IPS DF 6.9 (cell line): Measurements from ENCODE around the gene CPA1.

ENCODE experiments used
- DNase-seq: peaks from one replicate; pipeline ENCODE4 v3.0.0-alpha.2; 2013; ENCODE audit warnings: low read depth, low spot score
- H3K27ac ChIP-seq: one replicate; pipeline ENCODE4 v1.5.1; 2013; ENCODE audit warnings: low read length, control low read depth
- H3K27me3 ChIP-seq: 2 replicates; pipeline ENCODE4 v1.6.1; 2013; ENCODE audit warnings: mild to moderate bottlenecking, low read length; ENCODE audit not compliant: control insufficient read depth, insufficient read depth
- H3K36me3 ChIP-seq: 2 replicates; pipeline ENCODE4 v1.6.1; 2013; ENCODE audit warnings: low read length; ENCODE audit not compliant: control insufficient read depth, insufficient read depth
- H3K4me1 ChIP-seq: 2 replicates; pipeline ENCODE4 v1.6.1; 2013; ENCODE audit warnings: low read length; ENCODE audit not compliant: control insufficient read depth, insufficient read depth
- H3K4me3 ChIP-seq: 2 replicates; pipeline ENCODE4 v1.5.1; 2013; ENCODE audit warnings: mild to moderate bottlenecking, low read length
- H3K9me3 ChIP-seq: 2 replicates; pipeline ENCODE4 v1.6.1; 2013; ENCODE audit warnings: low read length, inconsistent platforms; ENCODE audit not compliant: control insufficient read depth, insufficient read depth
- WGBS: extraction: QIAGEN DNeasy Blood & Tissue Kit; methylation state at CpG from one replicate; pipeline ENCODE4 v1.1.7; 2013; ENCODE audit warnings: mixed read lengths, missing lambda C conversion rate; ENCODE audit not compliant: insufficient read length, insufficient coverage; 5-methylcytosine and 5-hydroxymethylcytosine counted together

The CPA1 gene

GRCh38 chr7:130413201-130413600 is 32.9 kb downstream of the CPA1 start:
- Histone ChIP-seq H3K4me3 (no peak overlapping the region), H3K36me3 (no peaks in the 10 kb centered on the region), H3K27ac (no peak overlapping the region), H3K9me3 (no peaks in the 10 kb centered on the region; the same call in 1 of the 2 replicates), H3K4me1 (no peaks in the 10 kb centered on the region), H3K27me3 (no peaks in the 10 kb centered on the region)
- DNase-seq = no peak
- no CpG with 5 or more reads among the region's 4 CpGs for WGBS

- Histone ChIP-seq H3K27me3 (no peaks in the 10 kb centered on the region), H3K27ac (no peak overlapping the region), H3K9me3 (no peaks in the 10 kb centered on the region; the same call in 1 of the 2 replicates), H3K4me3 (no peak overlapping the region), H3K4me1 (no peaks in the 10 kb centered on the region), H3K36me3 (no peaks in the 10 kb centered on the region)
- no peak for DNase-seq
Observed at GRCh38 chr7:130415006-130415405, 34.7 kb downstream of the CPA1 start.

- DNase-seq = no peak
- no peaks in the 10 kb centered on the region for H3K36me3 ChIP-seq
- WGBS = no CpG with 5 or more reads among the region's 5 CpGs
Observed at GRCh38 chr7:130417213-130417612, 36.9 kb downstream of the CPA1 start.

GRCh38 chr7:130418306-130418705 is 38.0 kb downstream of the CPA1 start:
- no peaks in the 10 kb centered on the region for H3K4me1 ChIP-seq
- no peak for DNase-seq
- WGBS = no CpG with 5 or more reads among the region's 7 CpGs
- H3K36me3 ChIP-seq = no peaks in the 10 kb centered on the region
- no peak overlapping the region for H3K4me3 ChIP-seq
- no peaks in the 10 kb centered on the region; the same call in 1 of the 2 replicates for H3K9me3 ChIP-seq
- no peak overlapping the region for H3K27ac ChIP-seq
- H3K27me3 ChIP-seq = no peaks in the 10 kb centered on the region

More at GRCh38 chr7:130417213-130417612, 36.9 kb downstream of the CPA1 start:
- Histone ChIP-seq H3K27ac (no peak overlapping the region), H3K4me1 (no peaks in the 10 kb centered on the region), H3K27me3 (no peaks in the 10 kb centered on the region), H3K9me3 (no peaks in the 10 kb centered on the region; the same call in 1 of the 2 replicates), H3K4me3 (no peak overlapping the region)

- H3K27me3 ChIP-seq = no peaks in the 10 kb centered on the region
- no peak overlapping the region for H3K4me3 ChIP-seq
- no peak for DNase-seq
- H3K4me1 ChIP-seq = no peaks in the 10 kb centered on the region
- no peak overlapping the region for H3K27ac ChIP-seq
- WGBS = no CpG with 5 or more reads among the region's 5 CpGs
- H3K9me3 ChIP-seq = no peaks in the 10 kb centered on the region; the same call in 1 of the 2 replicates
- no peaks in the 10 kb centered on the region for H3K36me3 ChIP-seq
Observed at GRCh38 chr7:130419658-130420057, 39.4 kb downstream of the CPA1 start.

- Histone ChIP-seq H3K36me3 (no peaks in the 10 kb centered on the region), H3K27me3 (no peaks in the 10 kb centered on the region), H3K9me3 (no peaks in the 10 kb centered on the region; the same call in 1 of the 2 replicates), H3K27ac (no peak overlapping the region), H3K4me3 (no peak overlapping the region), H3K4me1 (no peaks in the 10 kb centered on the region)
- no peak for DNase-seq
- no CpG with 5 or more reads among the region's 4 CpGs for WGBS
Observed at GRCh38 chr7:130420943-130421578, 40.8 kb downstream of the CPA1 start.

GRCh38 chr7:130421684-130422083 is 41.4 kb downstream of the CPA1 start:
- no peaks in the 10 kb centered on the region for H3K27me3 ChIP-seq
- H3K4me1 ChIP-seq = no peaks in the 10 kb centered on the region
- H3K36me3 ChIP-seq = no peaks in the 10 kb centered on the region
- DNase-seq = no peak
- no peak overlapping the region for H3K4me3 ChIP-seq
- WGBS = no CpG with 5 or more reads among the region's 2 CpGs
- H3K9me3 ChIP-seq = no peaks in the 10 kb centered on the region; the same call in 1 of the 2 replicates
- no peak overlapping the region for H3K27ac ChIP-seq

- no CpG with 5 or more reads among the region's 3 CpGs for WGBS
Observed at GRCh38 chr7:130423501-130424037, 43.3 kb downstream of the CPA1 start.

GRCh38 chr7:130425796-130426195 is 45.5 kb downstream of the CPA1 start:
- H3K4me1 ChIP-seq = no peaks in the 10 kb centered on the region
- H3K4me3 ChIP-seq = no peak overlapping the region
- H3K9me3 ChIP-seq = no peaks in the 10 kb centered on the region
- H3K27me3 ChIP-seq = no peaks in the 10 kb centered on the region; the same call in 1 of the 2 replicates
- no peak overlapping the region for H3K27ac ChIP-seq
- no peaks in the 10 kb centered on the region for H3K36me3 ChIP-seq
- no peak for DNase-seq
- WGBS = no CpG with 5 or more reads among the region's 4 CpGs

More at GRCh38 chr7:130423501-130424037, 43.3 kb downstream of the CPA1 start:
- Histone ChIP-seq H3K27ac (no peak overlapping the region), H3K27me3 (no peaks in the 10 kb centered on the region; the same call in 1 of the 2 replicates), H3K4me3 (no peak overlapping the region), H3K9me3 (no peaks in the 10 kb centered on the region), H3K36me3 (no peaks in the 10 kb centered on the region), H3K4me1 (no peaks in the 10 kb centered on the region)
- no peak for DNase-seq

- H3K4me1 ChIP-seq = no peaks in the 10 kb centered on the region
- no peaks in the 10 kb centered on the region; the same call in 1 of the 2 replicates for H3K27me3 ChIP-seq
- no CpG with 5 or more reads among the region's 4 CpGs for WGBS
- no peak overlapping the region for H3K4me3 ChIP-seq
- no peaks in the 10 kb centered on the region for H3K9me3 ChIP-seq
- no peak for DNase-seq
- no peaks in the 10 kb centered on the region for H3K36me3 ChIP-seq
- H3K27ac ChIP-seq = no peak overlapping the region
Observed at GRCh38 chr7:130426564-130426963, 46.3 kb downstream of the CPA1 start.

GRCh38 chr7:130429019-130429418 is 48.7 kb downstream of the CPA1 start:
- WGBS = no CpG with 5 or more reads among the region's 4 CpGs
- Histone ChIP-seq H3K27ac (no peak overlapping the region), H3K27me3 (no peaks in the 10 kb centered on the region; the same call in 1 of the 2 replicates), H3K4me1 (no peaks in the 10 kb centered on the region), H3K36me3 (no peaks in the 10 kb centered on the region), H3K9me3 (no peaks in the 10 kb centered on the region), H3K4me3 (no peak overlapping the region)
- no peak for DNase-seq
